Measurements from ENCODE around the gene HIVEP3.

Gene HIVEP3

DNA sequence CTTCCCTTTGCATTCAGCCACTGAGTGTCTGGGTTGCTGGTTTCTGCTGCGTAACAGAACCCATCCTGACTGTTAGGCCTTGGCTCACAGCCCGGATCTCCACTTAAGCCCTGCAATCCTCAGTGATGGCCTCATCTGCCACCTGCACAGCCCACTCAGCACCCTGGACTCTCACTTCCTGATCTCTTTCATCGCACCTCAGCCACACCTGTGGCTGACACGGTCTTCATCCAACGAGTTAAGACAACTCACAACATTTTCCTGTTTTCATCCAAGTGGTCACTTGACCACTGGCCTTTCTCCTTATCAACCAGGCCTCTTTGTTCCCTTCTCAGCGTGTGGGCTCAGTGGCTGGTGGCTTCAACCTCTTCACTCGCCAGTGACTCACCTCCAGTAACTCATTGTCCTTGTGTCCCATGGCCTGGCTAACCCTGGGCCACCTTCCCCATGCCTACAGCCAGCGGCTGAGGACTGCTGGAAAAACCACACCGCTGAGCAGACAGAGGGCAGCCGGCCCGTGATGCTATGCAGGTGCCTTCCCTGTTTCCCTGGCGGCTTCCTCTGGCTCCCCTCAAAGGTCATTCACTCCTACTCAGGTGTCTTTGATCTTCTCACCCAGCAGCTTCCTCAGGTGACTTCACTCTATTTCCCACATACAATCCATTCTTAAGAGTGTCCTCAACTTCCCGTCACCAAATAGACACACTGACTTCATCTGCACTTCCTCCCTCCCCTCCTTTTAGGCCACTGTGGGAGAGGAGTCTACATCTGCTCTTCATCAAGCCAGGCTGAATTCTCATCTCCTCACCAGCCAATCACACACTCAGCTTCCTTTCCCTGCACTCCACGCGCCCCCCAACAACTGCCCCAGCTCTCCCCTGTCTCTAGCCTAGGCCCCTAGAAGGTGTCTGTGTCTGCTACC, 414.3 kb downstream of the HIVEP3 start:
- no peak for DNase-seq

DNA sequence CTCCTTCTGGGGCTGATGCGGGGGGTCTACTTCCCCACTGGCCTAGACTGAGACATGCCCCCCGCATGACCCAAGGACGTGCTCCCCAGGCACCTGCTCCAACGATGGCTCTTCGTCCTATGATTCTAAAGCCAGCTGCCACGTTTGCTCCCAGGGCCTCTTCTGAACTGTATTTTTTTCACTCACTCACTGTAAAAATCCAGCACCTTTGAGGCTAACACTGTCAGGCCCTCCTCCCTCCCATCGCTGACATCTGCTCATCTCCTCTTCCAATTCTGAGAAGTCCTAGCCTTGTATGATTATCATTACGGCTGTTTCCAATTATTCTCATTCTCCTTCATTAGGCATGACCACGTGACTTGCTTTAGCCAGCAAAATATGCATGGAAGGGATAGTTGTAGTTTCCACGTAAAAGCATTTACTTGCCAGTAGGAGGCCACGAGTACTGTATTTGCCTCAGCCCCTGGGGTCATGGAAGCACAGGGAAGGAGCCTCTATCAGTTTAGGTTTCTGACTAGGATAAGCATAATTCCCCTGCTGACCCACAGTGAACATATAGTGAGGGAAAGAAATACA, 415.1 kb downstream of the HIVEP3 start:
- DNase-seq = no peak

DNA sequence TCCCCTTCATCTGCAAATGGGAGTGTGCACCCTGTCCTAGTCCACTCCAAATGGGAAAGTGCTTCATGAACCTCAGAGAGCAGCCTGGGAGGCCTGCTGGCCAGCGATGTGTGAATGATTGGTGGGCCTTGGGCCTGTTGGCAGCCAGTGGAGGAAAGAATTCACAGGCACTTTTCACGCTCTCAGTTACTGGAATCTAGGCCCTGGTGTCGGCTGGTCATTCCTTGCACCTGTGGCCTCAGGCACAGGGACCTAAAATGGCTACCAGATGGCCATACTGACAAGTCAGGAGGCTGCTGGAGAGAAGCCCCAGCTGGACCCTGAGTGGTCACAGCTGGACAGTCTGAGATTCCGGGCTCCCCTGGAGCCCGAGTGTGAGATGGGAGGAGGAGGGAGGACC, 415.8 kb downstream of the HIVEP3 start:
- DNase-seq = no peak

DNA sequence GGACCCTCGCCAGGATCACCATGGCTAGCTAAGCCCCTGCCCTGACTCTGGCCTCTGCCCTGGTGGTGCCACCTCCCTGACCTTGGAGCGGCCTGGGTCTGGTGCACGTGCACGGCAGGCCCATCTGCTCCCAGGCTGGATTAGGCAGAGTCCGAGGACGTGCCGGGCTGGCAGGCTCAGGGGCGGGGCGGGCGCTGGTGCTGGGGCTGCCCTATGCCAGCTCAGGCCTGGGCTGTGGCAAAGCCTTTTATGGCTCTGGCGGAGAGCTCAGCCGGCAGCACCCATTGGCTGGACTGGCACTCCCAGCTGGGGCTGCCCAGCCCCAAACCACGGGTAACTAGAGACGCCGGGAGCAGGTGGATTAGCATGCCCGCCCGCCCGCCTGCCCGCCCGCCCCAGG, 417.1 kb downstream of the HIVEP3 start:
- DNase-seq = no peak

DNA sequence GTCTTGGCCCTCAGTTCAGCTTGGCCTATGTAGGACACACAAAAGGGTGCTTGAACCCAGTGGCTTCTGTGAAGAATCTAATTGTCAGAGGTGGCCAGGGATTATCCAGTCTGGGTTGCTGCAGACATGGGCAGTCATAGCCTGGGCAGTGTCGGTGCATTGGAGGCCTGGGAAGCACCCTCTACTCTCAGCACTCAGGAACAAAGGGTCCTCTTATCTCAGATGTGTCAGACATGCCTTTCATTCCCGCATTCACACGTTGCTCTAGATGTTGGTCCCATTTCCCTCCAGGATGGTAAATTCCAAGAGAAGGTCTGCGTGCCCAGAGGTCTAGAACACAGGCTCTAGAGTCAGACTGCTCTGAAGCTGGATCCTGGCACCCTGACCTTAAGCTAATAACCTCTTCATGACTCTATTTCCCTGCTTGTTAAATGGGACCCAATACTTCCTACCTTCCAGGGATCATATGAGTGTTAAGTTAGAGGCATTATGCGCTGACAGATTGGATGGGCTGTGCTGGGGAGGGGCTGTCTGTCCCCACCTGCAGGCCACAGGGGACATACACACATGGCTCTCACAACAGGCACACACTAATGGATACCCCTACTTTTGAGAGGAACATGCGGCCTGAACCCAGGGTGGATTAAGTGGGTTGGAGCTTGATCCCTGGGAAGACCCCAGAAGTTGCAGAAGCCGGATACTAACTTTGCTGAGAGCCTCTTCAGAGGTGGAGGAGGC, 417.8 kb downstream of the HIVEP3 start:
- DNase-seq = no peak

DNA sequence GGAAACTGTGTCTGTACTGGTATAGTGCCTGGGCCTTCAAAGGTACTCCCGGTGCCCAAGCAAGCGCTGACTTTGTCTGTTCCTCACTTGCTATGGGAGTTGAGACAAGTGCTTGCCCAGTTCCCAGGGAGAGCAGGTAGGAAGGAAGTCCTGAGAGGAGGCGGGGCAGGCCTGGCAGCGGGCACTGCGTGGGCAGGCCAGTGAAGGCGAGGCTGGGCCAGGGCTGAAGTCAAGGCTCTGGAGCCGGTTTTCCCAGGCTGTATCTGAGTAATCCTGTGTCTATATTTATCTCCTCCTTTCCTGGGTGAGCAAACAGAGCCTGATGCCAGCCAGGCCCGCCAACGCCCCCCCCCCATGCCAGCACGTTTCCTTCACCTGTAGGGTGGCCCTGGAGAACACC, 418.3 kb downstream of the HIVEP3 start:
- no peak for DNase-seq

DNA sequence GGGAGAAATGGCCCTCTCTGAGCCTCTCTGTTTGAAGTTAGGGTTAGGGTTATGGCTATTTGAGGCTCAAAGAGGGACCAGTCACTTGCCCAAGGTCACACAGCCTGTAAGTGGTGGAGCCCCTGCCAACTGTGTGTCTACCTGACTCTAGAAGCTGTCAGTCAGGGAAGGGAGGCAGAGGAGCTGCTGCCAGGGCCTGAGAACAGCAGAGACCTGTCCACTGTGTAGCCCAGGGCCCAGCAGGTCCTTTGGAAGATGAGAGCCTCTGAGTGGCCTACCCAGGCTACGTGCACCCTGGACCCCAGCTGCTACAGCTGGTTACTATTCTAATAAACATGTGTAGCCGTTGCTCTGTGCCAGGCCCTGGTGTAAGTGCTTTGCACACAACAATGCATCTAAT, 419.1 kb downstream of the HIVEP3 start:
- no peak for DNase-seq

DNA sequence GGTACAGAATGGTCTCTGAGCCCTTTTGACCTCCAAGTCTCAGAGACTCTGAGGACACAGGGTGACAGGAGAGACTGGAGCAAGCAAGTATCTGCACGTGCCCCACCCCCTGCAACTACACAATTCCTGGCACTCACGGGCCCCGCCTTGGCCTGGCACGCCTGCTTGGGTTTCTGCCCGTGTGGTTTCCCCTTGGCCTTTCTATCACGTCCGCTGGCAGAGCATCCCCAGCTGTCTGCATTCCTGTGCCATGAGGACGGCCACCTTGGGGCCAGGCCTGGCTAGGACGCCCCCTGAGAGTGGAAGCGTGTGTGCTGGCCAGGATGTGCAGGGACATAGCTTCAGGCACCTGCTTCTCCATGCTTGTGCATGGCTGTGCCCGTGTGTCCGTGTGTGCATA, 419.9 kb downstream of the HIVEP3 start:
- DNase-seq = no peak

DNA sequence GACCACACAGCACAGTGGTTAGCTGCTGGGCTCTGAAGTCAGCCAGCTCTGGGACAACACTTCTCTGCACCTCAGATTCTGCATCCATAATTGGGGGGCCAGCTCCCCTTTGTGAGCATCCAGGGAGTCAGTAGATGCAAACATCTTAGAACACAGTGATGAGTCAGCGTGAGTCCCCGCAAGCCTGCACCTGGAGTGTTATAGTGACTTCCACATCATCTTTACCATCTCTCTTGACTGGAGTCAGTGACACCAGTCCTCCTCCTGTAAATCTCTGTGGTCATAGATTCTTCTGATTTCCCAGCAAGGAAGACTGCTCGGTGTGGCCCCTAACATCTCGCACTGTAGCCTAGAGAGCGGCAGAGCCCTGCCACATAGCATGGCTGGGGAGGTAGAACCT, 420.3 kb downstream of the HIVEP3 start:
- DNase-seq = no peak

DNA sequence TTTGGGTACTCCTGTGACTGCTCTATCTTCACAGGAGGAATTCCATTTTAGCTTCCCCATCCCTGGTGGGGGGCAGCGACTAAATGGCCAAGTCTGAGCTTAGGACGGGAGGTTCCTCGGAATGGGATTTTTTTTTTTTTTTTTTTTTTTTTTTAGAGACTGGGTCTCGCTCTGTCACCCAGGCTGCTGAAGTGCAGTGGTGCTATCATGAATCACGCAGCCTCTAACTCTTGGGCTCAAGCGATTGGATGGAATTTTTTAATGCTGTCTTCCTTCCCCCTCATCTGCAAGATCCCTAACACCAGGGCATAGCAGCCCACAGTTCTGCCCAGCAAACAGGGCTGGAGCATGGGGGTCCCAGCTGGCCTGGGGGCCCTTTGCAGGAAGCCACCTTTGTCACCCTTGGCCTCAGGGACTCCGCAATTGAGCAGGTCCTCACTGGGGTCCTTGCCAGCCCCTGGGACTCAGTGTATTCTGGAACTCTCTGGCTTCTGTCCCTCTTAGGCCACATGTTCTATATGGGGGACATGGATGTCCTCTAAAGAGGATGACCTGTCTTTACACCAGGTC, 421.2 kb downstream of the HIVEP3 start:
- DNase-seq = no peak

DNA sequence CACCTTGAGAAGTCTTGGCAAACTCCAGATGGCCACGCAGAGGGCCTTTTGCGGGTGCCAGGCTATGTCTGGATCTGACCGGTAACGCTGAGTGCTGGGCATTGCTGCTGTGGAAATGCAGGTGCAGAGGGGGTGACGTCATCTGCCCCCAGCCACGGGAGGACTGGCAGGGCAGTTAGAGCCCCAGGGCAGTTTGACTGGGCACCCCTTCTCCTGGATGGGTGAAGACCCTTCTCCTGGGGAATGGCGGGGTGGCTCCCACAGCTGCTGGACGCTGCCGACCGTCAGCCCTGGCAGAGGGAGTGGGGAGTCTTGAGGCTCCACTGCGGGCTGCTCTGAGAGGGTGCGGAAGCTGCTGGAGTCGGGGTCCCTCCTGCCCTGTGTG, 421.7 kb downstream of the HIVEP3 start:
- DNase-seq = no peak

DNA sequence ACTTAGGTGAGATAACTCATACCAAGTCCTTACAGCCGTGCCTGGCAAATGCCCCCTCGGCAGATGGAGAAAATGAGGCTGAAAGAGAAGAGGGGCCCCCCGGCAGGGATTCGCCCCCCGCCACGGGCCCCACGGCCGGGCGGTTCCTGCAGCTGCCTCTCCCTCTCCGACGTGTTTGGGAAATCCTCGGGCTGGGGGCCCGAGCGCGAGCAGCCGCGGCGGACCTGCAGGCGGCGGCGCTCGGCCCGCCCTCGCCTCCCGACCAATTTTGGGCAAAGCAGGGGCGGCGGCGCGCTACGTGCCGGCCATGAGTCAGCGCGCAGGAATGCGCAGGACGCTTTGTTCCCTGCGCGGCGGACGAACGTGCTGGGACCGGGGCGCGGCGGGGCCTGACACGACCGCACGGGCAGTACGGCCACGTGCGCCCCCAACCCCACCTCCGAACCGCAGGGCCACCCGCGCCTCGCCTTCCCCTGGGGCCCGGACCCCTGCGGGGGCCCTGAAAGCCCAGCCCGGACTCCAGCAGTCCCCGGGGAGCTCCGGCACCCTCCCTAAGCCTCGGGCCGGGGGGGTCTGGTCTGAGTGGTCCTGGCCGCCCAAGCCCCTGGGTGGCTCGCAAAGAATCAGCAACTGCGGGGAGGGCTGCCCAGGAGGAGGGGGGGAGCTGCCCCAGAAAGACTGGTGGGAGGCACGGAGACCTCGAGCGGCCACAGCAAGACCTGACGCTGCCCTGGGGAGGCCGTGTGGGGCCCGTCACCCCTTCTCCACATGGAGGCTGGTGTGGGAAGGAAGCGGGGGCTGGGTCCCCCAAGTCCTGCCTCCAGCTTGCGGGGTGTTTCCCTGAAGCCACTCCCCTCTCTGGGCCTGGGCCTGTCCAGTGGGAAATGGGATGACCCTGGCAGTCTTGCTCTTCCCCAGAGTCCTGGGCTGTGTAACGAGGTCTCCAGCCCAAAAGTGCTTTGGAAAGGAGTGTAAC, 422.4 kb downstream of the HIVEP3 start:
- DNase-seq = peak; percentile 50

DNA sequence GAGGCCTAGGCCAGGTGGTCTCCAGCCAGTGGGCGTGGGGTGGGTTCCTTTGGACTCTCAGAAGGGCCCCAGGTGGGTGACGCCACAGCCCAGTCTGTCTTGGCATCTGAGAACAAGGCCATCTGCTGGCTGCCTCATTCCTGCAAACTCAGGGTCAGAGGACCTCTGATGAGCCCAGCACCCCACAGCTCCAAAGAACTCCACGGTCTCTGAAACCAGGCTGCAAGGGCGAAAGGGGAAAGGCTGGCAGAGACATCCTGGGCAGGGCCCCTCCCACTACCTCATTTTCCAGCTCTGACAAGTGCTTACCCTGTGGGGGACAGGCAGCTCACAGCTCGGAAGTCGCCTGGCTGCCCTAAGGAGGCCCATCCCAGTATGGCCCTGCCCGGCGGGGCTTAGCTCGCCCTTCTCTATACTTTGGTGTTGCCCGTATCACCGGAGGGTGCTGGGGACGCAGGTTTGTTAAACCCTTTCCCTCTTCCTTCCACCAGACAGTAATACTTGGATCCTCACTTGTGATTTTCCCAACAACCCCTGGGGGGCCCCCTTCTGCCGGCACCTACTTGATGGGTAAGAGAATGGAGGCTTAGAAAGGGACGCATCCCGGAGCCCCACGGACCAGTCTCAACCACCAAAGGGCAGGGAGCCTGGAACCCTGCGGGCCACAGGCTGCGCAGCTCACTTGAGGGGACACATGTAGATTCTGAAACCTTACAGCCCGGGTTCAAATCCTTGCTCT, 423.3 kb downstream of the HIVEP3 start:
- DNase-seq = no peak

DNA sequence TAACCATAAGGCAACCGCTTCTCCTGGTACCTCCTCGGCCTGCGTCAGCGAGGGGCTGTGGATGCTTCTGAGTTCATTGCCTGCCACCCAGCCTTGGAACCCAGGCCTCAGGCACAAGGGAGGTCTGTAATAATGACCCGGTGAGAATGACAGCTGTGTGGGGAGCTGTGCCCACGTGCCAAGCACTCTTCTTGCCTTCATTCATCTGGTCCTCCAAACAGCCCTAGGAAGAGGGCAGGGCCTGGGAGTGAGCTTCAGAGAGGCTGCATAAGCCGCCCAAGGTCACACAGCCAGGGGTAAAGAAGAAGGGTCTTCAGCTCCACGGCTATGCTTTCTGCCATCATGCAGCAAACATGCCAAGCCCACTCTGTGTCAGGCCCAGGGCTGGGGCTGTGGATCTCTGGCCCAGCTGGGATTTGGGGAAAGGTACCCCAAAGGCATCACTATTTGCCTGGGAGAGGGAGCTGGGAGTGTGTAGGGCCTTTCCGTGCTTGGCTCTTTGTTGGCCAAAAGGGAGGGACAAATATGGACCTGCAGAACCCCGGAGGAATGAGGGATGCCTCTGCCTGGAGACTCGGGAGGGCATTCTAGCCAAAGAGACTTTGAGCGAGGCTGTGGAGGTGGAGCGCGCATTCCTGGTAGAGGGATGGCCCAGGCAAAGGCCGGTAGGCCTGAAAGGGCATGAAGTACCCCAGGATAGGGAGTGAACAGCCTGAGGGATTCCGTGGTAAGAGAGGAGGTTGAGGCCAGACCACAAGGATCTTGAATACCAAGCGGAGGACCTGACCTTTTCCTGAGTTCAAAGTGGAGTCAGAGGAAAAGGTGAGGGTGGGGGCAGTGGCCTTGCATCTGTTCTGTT, 424.1 kb downstream of the HIVEP3 start:
- DNase-seq = no peak

DNA sequence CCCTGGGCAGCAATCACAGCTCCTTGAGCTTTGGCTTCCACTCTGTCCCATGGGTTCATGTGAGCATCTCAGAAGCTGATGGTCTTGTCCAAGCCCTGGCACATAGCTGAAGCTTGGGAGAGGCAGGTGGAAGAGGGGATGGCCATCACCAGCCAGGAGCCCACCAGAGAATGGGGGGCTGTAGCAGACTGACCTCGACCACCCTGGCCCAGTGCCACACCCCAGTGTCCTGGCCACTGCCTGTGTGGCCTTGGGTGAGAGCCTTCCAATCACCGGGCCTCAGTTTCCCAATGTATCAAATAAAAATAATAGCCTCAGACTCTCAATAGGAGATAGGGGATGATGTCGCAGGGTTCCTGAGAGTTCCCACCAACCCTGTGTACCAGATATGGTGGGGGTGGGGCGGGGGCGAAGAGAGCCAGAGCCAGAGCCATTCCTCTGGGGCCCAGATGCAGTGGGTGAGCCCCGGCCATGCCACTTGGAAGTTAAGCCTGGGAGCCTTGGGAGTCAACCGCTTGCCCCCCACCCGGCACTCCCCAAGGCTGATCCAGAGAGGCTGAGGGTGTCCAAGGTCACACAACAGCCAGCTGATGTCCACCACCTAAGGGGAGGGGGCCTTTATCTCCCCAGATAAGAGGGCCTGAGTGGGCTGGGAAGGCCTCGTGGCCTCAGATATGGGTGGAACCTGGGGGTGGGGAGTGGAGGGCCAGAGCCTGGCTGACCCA, 424.9 kb downstream of the HIVEP3 start:
- no peak for DNase-seq

DNA sequence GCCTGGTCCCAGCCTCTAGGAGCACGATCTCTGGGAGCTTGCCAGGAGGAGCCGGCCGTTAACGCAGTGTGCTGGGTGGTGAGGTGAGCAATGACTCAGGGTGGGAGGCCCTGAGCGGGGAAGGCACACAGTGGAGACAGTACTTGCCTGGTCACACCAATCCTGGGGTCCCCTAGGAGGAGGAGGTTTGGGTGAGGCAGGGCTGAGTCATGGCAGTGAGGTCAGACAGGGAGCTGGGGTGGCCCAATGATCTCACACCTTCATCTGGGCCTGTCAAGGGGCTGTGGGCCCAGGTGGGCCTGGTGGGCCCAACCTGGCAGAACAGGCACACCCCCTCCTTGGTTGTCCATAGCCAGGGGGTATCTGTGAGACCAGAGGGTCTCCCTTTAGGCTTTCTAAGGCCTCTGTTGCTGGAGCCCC, 425.6 kb downstream of the HIVEP3 start:
- no peak for DNase-seq

DNA sequence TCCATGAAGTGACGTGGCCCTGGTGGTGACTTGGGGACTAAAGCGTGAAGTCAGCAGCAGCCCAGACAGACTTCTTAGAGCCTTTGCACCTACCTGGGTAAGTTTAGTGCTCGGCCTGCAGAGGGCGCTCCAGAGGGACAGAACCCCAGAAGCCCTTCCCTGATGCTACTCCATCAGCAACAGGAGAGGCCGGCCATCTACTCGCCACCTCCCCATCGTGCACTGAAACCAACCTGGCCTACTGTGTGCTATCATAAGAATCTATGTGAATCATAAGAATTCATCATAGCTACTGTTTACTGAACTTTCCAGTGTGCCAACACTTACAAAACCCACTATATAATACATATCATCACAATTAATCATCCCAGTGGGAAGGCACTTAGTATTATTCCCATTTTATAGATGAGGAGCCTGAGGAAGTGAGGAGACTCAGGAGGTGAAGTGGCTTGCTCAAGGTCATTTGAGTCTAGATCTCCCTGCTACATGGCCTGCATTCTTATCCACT, 426.3 kb downstream of the HIVEP3 start:
- peak; percentile 34 for DNase-seq

DNA sequence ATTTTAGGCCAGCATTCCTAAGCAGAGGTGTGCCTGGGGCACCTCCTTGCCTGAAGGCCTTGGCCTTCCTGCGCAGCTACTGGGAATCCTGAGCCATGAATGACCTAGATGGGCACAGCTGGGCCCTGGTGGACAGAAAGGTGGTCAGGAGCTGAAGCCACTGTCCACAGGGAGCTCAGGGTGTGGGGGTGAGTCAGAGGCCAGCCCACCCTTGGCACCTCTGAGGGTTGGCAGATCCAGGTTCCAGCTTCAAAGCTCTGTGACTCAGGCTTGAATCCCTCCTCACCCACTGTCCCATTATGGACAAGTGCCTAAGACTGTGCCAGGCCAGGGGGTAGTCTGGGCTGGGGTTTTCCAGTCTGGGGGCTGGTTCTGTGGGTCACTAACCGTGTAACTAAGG, 427.8 kb downstream of the HIVEP3 start:
- DNase-seq = no peak

DNA sequence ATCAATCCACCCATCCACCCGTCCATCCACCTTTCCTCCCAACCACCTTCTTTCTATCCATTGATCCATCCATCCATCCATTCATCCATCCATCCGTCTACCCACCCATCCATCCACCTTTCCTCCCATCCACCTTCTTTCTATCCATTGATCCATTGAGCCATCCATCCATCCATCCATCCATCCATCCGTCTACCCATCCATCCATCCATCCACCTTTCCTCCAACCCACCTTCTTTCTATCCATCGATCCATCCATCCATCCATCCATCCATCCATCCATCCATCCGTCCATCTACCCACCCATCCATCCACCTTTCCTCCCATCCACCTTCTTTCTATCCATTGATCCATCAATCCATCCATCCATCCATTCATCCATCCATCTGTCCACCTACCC, 429.2 kb downstream of the HIVEP3 start:
- DNase-seq = no peak

All from stimulated activated CD4-positive, alpha-beta T cell treated with anti-CD3 and anti-CD28 coated beads, Interleukin-12 subunit alpha, Interleukin-12 subunit beta, amount 100 ng/mL, for 4 hours (primary cell).